ENCODE measurements around the gene ETS1.
A peak's percentile ranks its signal among the peaks of the same experiment; 100 is the strongest.

Gene ETS1

DNA sequence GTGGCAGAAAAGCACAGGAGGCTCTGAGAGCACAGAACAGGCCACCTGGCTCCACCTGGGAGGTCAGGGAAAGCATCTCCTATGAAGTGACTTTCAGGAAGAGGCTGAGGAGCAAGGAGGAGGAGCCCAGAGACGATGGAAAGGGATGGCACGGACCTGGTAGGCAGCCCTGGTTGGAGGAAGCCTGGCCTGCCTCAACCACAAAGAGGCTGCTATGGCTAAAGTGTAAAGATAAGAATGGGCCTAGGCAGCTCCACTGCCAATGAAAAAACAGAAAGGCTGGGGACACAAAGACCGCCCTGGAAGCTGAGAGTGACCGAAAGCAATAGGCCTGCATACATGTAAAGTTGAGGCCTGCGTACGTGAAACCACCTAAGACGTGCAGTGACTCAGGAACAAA, 31.2 kb upstream of the ETS1 start:
- no peak for DNase-seq

DNA sequence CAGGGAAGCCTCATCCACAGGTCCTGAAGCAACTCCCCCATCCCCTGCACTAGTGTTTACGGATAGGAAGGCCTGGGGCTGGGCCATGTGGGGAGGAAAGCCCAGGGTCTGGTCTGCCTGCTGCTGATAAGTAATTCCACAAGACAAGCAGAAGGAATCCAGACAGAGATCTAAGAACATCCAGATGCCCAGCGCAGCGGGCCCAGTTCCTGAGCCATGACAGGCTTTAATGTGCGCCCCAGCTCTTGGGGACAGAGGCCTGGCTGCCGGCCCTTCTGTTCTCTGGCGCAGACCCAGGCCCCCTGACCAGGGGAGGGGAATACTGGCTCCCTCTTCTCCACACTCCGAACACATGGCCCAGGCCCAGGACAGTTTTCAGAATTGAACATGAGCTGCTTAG, 28.8 kb upstream of the ETS1 start:
- DNase-seq = no peak

DNA sequence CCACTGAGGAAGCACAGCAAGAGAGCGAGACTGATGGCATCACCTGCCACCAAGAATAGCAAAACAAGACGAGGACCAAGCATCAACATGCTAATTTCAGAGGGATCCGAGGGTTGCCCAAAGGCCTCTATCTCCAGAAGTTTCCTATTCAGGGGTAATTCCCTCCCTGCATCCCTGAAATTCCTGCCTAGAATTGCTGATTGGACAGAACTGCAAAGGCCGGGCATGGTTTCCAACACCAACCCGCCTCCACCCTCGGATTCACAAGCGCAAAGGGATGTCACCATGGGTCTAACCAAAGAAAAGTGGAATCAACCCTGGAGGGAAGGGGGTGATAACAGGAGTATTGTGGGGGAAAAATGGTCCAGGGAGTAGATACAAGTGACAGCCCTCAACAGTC, 28.3 kb upstream of the ETS1 start:
- DNase-seq = no peak

DNA sequence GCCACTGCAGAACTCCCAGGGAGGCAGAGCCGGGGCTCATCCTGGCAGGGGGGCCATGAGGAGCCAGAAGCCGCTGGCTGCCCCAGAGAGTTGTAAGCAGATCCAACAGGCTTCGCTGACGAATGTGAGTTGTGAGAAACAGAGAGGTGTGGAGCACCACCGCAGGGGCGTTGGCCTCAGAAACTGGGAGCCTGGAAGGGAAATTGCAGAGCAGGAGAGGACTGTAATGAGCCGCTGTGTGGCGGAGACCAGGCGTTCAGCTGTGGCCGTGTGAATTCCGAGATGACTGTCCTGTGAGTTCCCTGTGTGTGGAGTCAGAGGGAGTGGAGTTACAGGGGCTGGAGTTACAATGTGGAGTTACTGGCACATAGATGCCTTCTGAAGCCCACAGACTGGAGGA, 27.7 kb upstream of the ETS1 start:
- no peak for DNase-seq

DNA sequence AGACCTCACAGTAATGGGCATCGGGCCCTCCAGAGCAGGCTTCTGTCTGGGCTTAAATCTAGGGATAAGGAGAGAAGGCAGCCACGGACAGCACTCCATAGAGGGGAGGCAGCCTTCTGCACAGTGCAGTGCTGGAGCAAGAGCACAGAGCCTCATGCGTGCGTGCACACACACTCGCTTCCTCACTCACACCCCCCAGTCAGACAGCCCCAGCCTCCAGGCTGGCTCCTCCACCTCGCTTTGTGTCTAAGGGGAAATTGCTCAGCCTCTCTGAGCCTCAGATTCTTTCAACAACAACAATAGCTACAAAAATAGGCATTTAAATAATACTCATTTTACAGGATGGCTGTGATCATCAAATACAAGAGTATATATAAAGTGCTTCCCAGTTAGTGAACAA, 26.7 kb upstream of the ETS1 start:
- no peak for DNase-seq

DNA sequence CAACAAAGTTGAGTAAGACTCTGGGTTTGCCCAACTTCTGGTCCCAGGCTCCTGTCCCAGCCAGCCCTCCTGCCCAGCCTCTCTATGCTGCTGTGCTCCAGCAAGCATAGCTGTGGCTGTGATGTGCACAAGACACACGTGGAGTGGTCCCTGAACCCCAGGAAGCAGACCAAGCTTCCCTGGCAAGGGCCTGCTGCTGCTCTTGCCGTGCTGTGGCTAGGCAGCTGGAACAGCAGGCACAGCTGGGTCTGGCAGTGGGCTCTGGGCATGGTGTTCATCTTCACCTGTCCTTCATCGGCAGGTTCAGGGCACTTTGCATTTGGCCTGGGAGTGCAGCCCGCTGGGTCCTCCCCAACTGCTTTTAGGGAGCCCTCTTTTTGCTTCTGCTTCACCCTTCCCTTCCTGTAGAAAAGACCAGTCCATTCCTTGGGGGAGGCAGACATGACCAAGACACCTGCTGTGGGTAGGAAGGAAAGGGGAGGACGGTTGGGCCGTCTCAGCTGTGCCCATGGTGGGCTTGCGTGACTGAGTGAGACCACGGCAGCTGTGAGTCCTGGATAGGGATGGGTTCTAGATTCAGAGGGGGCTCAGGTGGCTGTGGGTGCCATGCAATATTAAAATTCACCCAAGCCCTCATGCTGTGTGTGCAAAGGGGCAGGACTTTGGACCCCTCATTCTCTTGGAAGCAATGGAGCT, 26.1 kb upstream of the ETS1 start:
- DNase-seq = no peak

DNA sequence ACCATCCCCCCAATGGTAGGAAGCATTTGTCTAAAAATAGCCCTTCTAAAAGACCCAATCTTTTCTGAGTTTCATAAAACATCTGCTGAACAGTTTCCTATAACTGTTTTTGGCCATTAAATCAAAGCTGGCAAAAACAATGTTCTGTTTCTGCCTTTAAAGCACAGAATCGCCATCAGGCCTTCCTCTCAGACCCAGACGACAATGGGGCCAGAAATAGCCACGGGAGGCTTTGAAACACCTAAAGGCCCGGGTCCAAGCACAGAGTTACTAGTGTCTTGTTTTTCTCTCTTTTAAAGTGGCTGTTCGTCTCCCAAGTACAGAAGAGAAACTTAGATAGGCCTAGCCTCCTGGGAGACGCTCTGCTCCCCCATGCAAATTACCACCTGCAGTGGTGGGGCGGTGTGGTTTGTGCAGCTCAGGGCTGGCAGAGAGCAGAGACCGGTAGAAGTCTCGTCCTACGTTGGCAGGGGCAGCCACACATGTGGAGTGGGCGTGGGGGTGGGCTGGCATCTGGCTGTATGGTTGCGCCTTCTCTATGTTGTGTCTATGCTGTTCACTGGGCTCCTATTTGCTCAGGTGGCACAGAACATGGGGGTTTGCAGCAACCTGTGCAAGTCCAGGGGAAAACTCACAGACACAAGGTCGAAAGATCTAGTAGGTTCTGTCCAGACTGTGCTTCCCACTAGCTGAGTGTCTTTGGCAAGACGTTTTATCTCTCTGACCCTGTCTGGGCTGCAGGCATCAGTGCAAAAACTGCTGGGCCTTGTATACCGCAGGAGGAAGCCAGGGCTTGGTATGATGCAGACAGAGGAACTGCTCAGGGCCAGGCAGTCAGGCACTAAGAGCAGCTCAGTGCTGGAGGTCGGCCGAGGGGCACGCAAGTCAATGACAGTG, 23.6 kb upstream of the ETS1 start:
- peak; percentile 60 for DNase-seq

DNA sequence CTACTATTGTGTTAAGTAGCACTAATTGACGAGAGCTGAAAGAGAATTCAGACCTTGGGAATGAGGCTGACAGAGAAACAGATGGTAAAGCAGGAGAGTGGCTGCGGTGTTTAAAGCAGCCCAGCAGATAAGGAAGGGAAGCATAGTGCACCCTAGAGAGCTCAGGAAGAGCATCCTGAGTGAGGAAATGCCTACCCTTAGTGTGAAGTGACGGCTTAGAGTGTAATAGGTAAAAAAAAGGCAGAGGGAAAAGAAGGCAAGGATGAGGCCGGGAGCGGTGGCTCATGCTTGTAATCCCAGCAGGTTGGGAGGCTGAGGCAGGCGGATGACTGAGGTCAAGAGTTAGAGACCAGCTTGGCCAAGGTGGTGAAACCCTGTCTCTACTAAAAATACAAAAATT, 22.4 kb upstream of the ETS1 start:
- DNase-seq = no peak

DNA sequence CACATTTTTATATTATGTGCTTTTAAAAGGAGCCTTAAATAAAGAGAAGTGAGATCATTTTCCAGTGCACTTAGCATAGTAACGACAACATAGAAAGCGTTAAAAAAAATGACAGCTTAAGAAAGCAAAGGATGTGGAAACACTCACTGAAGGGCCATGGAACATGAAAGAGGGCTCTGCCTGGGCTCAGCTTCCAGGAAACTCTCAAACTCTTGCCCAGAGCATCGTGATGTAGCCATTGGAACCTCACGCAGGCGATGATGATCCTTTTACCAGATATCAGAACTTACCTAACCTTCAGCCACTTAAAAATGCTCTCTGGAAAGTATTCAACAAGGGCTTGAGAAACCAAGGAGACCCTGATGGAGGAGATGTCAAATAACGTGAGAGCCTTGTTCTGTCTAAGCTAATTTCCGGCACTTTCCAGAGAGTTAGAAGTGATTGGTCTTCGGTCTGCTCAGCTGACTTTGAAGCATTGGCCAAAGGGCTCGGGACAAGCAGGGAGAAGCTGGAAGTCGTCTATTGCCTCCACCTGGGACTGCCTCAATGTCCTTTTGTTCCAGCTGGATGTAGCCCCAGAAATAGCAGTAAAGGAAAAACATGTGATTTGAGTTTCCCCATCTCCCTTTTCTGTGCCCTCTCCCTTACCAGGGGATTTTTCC, 21.5 kb upstream of the ETS1 start:
- DNase-seq = no peak

DNA sequence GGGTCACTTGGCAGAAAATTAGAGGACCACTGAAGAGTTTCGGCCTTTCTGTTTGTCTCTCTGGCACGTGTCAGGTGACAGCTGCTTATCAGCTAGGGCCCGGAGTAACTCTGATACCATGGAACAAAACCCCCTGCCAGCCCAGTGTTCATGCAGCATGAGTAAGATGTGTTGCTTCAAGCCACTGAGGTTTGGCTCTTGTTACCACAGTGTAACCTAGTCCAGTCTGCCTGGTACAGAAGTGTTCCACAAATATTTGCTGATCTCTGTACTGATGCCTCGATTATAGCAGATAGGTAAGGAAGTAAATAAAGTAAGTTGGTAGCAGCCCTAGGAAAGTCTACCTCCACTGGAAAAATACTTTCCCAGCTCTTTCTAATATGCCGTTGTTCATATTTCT, 20.5 kb upstream of the ETS1 start:
- no peak for DNase-seq

DNA sequence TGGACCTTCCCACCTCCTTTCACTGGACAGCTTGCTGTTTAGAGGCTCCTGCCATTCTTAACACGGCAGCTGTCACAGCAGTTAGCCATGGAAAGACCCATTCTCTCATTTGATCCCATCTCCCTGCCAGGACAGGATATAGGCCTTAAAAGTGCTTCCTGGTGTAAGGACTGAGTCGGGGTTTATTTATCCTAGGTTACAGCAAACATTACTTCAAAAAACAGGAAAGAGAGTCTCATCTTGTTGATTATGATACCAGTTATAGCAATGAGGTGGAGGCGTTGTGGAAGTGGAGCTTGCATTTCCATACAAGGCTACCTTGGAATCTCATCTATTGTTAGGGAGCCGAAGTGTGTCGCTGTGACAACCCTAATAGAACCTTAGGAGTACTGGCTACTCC, 17.4 kb upstream of the ETS1 start:
- DNase-seq = no peak

DNA sequence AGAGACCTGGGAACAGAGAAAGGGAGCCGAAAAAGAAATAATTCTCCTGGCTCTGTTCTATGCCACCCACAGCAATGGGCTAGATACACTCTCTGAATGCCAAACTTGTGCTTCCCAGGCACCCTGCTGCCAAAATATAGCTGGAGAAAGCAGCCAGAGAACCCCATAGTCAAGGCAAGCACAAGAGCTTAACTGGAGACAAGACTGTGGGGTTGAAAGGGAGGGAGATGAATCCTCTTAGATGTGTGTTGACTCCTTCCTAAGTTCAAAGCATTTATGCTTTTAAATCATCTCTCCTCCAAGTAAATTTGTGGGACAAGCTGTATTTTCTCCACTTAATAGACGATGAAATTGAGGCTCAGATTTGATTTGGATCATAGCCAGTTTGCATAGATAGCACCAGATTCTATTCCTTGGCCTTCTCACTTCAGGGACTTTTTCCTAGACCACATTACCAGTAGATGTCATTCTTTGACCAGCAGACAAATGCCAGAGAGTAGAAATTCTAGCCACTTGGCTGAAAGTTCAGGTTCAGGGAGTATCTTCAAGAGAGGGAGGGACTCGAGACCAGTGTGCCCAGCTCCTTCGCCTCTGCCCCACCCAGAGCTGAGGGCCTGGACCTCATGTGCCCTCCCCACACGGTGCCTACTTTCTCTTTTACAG, 16.5 kb upstream of the ETS1 start:
- no peak for DNase-seq

DNA sequence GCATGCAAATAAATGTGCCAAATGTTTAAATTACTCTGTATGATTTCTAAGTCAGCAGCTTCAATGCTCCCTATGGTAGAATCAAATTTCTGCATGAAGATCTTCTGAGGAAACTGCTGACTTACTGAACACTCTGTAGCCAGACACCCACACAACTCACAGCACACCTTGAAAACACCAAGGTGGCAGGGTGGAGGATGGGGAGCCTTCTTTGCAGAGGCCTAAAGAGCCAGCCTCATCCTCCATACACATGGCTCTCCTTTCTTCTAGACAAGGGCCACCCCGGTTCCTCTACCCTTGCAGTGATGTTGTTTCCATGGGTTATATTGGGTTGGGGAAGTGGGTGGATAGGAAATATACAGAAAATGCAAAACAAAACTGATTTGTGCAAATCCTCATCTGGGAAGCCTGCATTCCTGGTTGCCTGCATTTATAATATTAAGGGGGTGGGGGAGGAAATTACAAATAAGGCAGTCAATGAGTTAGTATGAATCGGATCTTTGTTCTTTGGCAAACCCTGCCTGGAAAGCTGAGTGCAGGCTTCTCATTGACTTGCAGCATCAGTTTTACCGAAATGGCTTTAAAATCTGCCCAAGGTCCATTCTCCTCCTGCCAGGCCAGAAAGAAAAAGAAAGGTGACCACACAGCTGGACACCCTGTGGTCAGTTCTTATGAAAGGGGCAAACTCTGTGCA, 15.8 kb upstream of the ETS1 start:
- no peak for DNase-seq

DNA sequence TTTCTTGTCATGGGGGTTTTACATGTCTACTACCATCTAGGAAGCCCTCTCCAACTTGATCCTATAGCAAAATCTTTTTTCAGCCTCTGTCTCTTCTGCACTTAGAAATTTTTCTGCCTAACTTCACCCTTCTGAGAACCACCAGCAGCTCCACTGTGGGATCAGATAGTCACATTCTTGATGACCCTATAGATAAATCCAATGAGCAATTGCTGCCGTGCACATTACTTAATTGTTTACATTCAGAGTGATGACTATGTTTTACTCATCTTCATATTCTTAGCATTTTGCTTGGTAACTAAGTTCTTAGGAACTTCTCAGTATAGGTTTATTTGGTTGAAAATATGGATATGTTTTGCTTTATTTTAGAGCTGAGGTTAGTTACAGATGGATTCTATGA, 12.4 kb upstream of the ETS1 start:
- DNase-seq = no peak

DNA sequence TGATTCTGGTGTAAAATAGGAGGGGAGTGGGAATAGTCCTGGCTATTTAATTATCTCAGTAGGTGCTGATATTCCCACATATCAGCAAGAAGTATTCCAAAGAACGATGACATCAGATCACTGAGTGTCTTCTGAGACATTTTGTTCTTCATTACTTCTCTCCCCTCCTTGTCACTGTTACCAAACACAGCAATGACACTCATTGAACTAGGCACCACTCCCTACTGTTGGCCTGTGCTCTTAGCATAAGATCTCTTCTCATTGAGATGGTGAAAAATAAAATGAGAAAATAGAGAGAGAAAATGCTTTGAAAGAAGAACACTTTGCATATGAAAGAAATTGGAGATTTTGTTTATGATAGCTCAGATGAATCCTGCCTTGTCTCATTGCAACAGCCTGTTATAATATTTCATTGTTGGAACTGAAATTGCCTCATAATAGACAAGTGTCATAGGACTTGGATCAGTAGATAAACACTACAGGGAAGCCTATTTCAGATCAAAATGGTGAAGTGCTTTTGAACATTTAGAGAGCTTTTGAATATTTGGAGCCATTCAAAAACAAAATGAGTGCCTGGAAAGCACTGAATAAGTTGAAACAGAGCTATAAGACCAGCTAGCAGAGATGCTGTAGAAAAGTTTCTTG, 11.3 kb upstream of the ETS1 start:
- no peak for DNase-seq

DNA sequence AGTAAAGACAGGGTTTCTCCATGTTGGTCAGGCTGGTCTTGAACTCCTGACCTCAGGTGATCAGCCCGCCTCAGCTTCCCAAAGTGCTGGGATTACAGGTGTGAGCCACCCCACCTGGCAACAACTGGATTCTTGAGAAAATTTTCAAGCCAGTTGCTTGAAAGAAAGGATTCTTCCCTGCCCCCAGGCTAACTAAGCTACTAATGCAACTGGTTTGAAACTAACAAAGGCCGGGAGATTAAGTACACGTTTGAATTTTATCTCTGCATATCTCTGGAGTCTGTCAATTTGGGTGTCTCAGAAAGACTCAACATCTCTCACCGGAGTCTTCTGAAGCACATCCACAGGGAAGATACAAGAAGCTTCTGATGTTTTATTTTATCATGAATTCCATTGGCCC, 10.7 kb upstream of the ETS1 start:
- DNase-seq = no peak

DNA sequence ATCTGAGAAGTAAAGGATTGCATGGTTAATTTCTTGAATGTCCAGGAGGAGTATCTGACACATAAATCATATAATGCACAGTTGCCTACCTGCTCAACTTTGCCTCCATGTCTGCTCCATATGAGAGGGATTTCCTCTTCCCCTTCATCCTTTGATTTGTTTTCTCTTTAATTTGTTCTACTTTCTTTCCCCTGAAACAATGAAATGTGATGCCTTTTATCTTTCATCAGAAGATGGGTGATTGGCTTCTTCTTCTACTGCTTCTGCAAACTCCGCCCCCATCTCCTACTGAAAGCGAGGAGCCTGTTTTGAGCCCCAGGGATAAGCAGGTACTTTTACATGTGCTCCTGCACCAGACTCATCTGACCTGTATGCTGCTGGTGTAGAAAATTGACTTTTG, 9.9 kb upstream of the ETS1 start:
- no peak for DNase-seq

DNA sequence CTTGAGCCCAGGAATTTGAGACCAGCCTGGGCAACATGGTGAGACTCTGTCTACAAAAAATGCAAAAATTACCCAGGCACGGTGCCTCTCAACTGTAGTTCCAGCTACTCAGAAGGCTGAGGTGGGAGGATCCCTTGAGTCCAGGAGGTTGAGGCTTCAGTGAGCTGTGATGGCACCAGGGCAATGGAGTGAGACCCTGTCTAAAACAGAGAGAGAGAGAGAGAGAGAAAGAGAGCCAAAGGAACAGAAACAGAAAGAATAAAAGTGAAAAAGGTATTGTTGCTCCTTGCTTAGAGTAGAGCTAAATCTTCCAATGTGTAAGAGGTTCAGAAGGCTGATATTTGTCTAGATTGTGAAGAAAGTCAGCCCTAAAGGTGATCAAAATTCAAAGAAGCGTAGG, 8.9 kb upstream of the ETS1 start:
- DNase-seq = no peak

DNA sequence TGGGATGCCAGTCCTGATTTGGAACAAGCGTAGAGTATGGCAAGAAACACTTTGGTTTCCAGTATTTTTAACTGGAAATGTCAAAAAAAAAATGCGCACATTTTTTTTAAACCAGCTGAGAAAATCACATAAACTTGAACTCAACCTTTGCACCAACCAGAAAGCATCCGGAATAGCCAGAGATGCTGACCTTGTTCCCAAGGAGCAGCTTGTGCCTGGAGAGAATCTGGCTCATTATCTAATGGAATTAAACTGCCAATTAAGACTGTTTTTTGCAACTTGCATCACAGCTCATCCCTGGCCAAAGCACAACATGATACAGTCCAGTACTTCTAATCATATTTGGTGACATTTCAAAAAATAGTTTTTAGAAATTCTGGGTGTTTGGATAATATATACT, 8.4 kb upstream of the ETS1 start:
- no peak for DNase-seq

DNA sequence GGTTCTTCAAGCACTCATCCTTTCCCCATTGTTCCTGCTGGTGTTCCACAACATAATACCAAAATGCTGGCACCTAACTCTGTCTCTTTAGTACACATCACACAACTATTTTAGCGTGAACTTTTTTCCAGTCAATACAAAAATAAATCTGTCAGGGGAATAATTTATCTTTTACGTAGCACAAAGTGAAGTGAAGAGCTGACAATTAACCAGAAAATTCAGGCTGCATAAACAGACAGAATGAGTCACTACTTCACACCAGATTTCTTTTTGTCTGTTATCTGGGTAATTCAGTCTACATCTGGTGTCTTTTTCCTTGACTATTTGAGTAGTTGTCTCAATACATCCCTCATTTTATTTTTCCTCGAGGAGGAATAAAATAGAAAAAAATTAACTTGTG, 7.9 kb upstream of the ETS1 start:
- DNase-seq = no peak

DNA sequence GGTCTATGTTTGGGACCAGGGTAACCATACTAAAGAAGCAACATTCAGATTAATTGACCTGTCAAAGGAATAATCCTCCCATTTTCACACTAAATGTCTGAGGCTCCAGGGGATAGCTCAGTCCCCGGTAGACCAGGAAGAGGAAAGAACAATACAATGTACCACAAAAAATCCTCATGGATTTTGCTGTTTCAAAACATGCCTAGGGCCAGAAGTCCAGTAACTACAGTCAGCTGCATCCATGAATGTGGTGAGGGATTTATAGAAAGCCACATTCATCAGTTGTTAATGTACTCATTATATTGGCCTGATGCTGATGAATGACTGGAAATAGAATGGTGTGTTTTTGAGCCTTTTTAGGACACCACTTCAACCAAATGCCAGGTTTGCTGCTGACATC, 6.9 kb upstream of the ETS1 start:
- no peak for DNase-seq

DNA sequence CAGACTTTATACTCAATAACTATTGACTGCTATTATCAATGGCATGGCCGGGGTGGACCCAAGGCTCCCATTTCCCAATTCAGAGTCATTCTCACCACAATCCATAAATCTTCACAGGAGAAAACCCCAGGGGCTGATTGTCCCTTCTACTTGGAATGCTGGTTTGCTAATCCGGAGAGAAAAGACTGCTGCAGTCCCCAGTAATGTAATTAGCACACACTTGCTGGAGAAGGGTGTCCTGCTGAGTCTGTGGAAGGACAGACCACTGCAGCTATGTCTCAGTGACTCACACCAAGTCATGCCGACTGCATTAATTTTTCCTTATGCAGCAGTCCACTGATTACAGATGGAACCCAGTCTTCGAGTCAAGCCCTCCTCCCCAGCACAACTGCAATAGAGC, 5.9 kb upstream of the ETS1 start:
- DNase-seq = no peak
